ENCODE measurements around the gene WDR46. TPM values are rescaled to one million over a fixed set of nuclear protein-coding genes. Genes with fewer than 3 reads are reported as not detected.

Gene WDR46
- total and polyA plus RNA-seq, 2 donors (not counting 3 experiments of a cell fraction or from before 2014, with no cell fraction given), result 61.4 to 71.2 TPM

DNA sequence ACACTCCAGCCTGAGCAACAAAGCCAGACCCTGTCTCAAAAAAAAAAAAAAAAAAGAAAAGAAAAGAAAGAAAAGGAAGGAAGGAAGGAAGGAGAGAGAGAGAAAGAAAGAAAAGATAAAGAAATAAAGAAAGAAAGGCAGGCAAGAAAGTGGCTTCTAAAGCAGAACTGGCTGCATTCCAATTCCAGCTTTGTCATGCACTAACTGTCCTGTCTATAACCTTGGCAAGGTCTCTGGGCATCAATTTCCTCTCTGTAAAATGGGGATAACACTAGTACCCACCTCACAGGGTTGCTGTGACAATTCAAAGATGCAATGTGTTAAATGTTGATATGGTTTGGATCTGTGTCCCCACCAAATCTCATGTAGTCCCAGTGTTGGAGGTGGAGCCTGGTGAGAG is 52.7 kb downstream of the WDR46 start:
- H3K9me1 ChIP-seq (replicated peaks; ENCODE audit: control insufficient read depth, extremely low read depth, insufficient read depth, low read length), result no peaks in the 10 kb centered on the region
- DNase-seq (ENCODE audit: low read depth, low spot score) (no peak), FAIRE-seq (no peak)
- TF ChIP-seq MYC (IDR thresholded peaks at IDR 0.05; ENCODE audit: low read depth, low read length) (no peak), GATA2 (IDR thresholded peaks at IDR 0.05; ENCODE audit: insufficient read depth, insufficient read length, low read depth, low read length) (no peak), CTCF (IDR thresholded peaks at IDR 0.05; ENCODE audit: extremely low read depth in 1 of 2, insufficient read depth in 1 of 2, low read depth in 1 of 2, low read length in 2 of 2) (no peak), POLR2AphosphoS5 (IDR thresholded peaks at IDR 0.05; ENCODE audit: insufficient read depth, low read depth, low read length) (no peak), POLR2A (IDR thresholded peaks at IDR 0.05; ENCODE audit: low read depth, low read length) (no peak), FOS (IDR thresholded peaks at IDR 0.05; ENCODE audit: borderline replicate concordance, insufficient read depth, low read length) (no peak), MAX (IDR thresholded peaks at IDR 0.05; ENCODE audit: insufficient read depth, insufficient read length) (no peak), EZH2 (IDR thresholded peaks at IDR 0.05; ENCODE audit: borderline replicate concordance, low read depth, low read length, severe bottlenecking) (no peak), JUN (IDR thresholded peaks at IDR 0.05; ENCODE audit: borderline replicate concordance, insufficient read depth, insufficient read length, low read depth) (no peak)
- no peaks in the 10 kb centered on the region for H4K20me1 ChIP-seq (replicated peaks; ENCODE audit: control insufficient read depth, extremely low read depth, insufficient read depth, low read length)
- H3K9ac ChIP-seq (replicated peaks; ENCODE audit: extremely low read depth, insufficient read depth, low read length), result no peak overlapping the region
- CTCF ChIA-PET, result interaction anchor here (1.1 to 7.7 kb wide), 6 partner anchors 9 to 252 kb away, joined by 3 to 43 read pairs (median 4); no protein-coding TSS in a partner anchor
- no peaks in the 10 kb centered on the region for H3K36me3 ChIP-seq (ENCODE audit: control insufficient read depth in 2 of 2, extremely low read depth in 1 of 2, insufficient read depth in 2 of 2, low read length in 2 of 2)
- H3K4me2 ChIP-seq (ENCODE audit: insufficient read depth, low read length), result no peak overlapping the region
- intact Hi-C loops (cut with micrococcal nuclease) (no loop called here), dilution Hi-C loops (cut with MboI; ENCODE audit: extremely low pct_ligation_motif_present, low sequenced_read_pairs) (no loop called here)
- H2AFZ ChIP-seq (ENCODE audit: low read depth, low read length), result no peak overlapping the region
- POLR2A ChIA-PET, result interaction anchor here (0.7 kb wide), 1 partner anchor 1507 kb away, joined by 7 read pairs; no protein-coding TSS in a partner anchor
- no TSS peak for BruUV-seq (replicated peaks)
- H3K9me3 ChIP-seq (replicated peaks; ENCODE audit: control insufficient read depth, insufficient read depth, low read length), result no peaks in the 10 kb centered on the region
- no peaks in the 10 kb centered on the region for H3K79me2 ChIP-seq (ENCODE audit: control insufficient read depth, insufficient read depth, low read length)
- no peak overlapping the region for H3K4me3 ChIP-seq (replicated peaks in 1 of 3; ENCODE audit: insufficient read depth in 1 of 3, low read depth in 1 of 3, low read length in 3 of 3)
- peaks cover 18 to 27% of the 10 kb centered on the region in 2 experiments for H3K27me3 ChIP-seq (ENCODE audit: control insufficient read depth in 2 of 2, insufficient read depth in 2 of 2, low read length in 2 of 2)
- no peak overlapping the region for H3K27ac ChIP-seq (ENCODE audit: insufficient read depth, low read depth, low read length)
- no peaks in the 10 kb centered on the region for H3K4me1 ChIP-seq (ENCODE audit: control insufficient read depth, extremely low read depth, insufficient read depth, low read length)
